ENCODE data around the gene RTN1.

DNA sequence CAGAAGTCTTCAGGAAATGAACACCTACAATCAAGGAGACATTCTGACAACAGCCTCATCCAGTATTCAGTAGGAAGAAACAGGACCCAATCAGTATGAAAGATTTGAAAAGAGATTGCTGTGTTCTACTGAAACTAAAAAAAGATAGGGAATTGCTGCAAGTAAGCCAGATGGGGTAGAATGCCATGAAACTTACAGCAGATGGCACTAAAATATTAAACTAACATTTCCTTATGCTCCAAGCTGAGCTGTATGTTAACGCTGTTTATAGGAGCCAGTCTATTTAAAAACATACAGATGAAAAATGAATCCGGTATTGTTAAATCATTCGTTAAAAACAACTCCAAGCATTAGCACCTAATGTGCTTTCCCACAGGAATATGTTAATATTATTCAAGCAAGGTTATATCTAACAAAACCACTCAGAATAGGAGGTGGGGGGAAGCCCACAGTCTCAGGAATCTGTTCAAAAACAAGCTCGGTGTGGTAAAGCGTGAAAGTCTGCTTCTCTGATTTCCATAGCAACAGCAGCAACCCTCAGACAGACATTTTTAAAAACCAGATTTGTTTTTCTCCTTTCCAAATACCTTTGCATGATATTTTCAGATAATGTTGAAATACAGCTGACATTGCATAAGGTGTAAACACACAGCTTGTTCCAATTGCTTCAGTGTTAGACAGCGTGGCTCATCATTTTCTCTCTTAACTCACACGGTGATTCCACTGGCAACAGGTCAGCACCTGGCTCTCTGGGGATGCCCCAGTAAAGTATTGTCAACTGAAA, 162.6 kb downstream of the RTN1 start:
- TF ChIP-seq POLR2A (IDR thresholded peaks at IDR 0.05; ENCODE audit: low read length) (no peak), POLR2AphosphoS2 (conservative IDR thresholded peaks at IDR 0.05; ENCODE audit: low read length) (no peak), ESRRA (IDR thresholded peaks at IDR 0.05; ENCODE audit: borderline replicate concordance, low read length) (no peak), CHD2 (IDR thresholded peaks at IDR 0.05; ENCODE audit: low read length, partially characterized antibody) (no peak), PHF8 (IDR thresholded peaks at IDR 0.05; ENCODE audit: borderline replicate concordance, low read depth) (no peak)
- TF ChIP-seq, protein P1, sequence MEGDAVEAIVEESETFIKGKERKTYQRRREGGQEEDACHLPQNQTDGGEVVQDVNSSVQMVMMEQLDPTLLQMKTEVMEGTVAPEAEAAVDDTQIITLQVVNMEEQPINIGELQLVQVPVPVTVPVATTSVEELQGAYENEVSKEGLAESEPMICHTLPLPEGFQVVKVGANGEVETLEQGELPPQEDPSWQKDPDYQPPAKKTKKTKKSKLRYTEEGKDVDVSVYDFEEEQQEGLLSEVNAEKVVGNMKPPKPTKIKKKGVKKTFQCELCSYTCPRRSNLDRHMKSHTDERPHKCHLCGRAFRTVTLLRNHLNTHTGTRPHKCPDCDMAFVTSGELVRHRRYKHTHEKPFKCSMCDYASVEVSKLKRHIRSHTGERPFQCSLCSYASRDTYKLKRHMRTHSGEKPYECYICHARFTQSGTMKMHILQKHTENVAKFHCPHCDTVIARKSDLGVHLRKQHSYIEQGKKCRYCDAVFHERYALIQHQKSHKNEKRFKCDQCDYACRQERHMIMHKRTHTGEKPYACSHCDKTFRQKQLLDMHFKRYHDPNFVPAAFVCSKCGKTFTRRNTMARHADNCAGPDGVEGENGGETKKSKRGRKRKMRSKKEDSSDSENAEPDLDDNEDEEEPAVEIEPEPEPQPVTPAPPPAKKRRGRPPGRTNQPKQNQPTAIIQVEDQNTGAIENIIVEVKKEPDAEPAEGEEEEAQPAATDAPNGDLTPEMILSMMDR (IDR thresholded peaks at IDR 0.05), result no peak
- TF ChIP-seq, protein P2, sequence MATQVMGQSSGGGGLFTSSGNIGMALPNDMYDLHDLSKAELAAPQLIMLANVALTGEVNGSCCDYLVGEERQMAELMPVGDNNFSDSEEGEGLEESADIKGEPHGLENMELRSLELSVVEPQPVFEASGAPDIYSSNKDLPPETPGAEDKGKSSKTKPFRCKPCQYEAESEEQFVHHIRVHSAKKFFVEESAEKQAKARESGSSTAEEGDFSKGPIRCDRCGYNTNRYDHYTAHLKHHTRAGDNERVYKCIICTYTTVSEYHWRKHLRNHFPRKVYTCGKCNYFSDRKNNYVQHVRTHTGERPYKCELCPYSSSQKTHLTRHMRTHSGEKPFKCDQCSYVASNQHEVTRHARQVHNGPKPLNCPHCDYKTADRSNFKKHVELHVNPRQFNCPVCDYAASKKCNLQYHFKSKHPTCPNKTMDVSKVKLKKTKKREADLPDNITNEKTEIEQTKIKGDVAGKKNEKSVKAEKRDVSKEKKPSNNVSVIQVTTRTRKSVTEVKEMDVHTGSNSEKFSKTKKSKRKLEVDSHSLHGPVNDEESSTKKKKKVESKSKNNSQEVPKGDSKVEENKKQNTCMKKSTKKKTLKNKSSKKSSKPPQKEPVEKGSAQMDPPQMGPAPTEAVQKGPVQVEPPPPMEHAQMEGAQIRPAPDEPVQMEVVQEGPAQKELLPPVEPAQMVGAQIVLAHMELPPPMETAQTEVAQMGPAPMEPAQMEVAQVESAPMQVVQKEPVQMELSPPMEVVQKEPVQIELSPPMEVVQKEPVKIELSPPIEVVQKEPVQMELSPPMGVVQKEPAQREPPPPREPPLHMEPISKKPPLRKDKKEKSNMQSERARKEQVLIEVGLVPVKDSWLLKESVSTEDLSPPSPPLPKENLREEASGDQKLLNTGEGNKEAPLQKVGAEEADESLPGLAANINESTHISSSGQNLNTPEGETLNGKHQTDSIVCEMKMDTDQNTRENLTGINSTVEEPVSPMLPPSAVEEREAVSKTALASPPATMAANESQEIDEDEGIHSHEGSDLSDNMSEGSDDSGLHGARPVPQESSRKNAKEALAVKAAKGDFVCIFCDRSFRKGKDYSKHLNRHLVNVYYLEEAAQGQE (IDR thresholded peaks at IDR 0.05), result no peak
- TF ChIP-seq, protein P3, sequence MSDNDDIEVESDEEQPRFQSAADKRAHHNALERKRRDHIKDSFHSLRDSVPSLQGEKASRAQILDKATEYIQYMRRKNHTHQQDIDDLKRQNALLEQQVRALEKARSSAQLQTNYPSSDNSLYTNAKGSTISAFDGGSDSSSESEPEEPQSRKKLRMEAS (IDR thresholded peaks at IDR 0.05), result no peak
